Measurements from ENCODE around the gene GCKR.

The GCKR gene

DNA sequence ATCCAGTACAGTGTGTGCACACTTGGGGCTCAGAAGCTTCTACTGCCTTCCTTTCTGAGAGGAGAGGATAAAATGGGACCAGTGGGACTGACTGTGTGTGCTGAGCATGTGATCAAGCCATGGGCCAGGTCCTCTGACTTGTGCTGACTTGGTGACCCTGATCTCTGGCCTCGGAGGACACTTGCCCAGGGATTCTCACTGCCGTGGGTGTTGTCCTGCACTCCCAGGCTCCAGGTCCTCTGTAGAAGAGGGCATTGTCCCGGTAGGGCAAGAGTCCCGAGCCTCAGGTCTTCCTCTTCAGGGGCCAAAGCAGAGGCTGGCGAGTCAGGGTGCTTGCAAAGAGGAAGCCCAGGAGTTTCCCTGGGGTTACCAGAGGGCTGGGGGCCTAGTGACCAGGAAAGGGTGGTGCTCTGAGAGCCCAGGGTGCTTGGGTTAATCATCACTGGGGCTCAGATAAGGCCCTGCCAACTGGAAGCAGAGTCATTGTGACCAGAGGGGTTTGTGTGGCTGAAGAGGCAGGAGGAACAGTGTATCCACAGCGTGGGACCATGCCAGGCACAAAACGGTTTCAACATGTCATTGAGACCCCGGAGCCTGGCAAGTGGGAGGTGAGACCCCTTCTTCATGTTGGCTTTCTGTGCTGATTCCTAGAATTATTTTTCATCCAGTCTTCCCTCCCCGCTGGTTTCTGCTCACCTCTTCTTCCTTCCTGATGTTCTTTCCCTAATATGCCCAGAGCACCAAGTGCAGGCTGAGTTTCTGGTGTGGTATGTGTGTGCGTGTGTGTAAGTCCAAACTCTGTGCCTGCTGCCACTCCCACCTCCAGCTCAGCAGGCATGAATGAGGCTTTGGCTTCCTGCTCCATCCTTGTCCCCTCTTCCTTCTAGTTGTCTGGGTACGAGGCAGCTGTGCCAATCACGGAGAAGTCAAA is at the start of gene GCKR:
GCKR (plus strand) TSS at position 483 of the 931 bp plus-strand sequence; CDS start at position 549, 66 bp downstream.
- DNase-seq: no peak

DNA sequence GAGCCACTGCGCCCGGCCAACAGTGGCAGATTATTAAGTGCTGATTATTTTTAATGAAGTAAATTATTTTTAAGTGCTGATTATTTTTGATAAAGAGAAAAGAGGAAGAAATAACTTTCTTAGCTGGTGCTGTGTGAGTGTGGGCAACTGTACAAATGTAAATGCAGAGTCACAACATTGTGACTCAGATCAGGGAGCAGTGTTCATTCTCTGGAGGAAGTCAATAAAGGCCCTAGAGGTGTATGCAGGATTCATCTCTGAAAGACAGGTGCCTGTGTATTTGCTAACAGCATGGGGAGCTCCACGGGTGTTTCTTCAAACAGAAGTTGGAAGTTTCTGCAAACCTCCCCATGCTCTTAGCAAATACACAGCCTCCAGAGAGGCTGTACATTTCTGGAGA is 48.3 kb upstream of the GCKR start:
- DNase-seq: no peak

DNA sequence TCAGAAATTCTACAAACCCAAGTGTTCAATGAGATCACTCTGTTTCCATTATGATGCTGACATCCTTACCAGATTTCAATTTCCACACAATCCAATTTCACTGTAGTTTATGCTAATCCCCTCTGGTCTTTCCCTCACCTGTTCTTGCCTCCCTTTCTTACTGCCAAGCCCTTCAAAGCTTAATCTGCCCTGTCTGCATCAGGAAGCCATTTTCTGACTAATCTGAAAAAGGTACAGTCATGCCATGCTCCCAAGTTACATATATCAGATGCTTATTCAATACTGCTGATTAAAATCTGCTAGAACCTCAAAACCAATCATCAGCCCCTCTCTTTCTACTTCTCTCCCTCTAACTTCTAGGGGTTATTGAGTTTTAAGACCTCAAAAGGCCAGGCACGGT is 45.5 kb upstream of the GCKR start:
- DNase-seq: no peak

DNA sequence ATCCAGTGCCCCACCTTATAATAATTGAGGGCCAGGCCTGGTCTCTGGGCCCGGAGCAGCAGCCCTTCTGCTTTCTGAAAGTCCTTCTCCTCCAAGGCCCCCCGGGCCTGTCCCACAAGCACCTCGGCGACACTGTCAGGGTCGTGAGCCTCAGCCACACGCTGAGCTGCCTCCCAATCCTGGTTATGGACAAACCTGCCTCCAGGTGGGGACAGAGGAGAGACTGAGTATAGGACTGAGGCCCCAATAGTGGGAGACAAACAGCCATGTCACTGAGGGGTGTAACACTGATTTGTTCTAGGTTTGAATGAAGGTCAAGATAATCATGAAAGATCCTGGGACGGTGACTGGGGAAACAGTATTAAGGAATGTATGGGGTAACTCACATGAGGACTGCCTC is 42.7 kb upstream of the GCKR start:
- DNase-seq: no peak

DNA sequence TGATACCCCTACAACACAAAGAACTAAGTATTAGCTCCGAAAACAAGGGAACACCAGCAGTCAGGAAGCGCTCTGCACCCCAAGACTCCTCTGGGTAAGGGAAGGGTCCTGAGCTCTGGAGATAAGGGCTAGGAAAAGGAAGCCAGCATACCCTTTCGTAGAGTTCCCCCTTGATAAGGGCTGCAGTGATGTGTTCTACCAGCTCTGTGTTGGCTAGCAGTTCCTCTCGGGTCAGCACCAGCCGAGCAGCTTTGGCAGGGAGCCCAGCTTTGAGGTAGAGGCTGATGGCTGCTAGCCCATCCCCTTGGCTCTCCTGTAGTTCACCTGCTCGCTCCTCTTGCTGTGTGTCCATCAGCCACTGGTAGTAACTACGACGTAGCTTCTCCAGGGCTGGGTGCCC is 35.5 kb upstream of the GCKR start:
- DNase-seq: no peak

DNA sequence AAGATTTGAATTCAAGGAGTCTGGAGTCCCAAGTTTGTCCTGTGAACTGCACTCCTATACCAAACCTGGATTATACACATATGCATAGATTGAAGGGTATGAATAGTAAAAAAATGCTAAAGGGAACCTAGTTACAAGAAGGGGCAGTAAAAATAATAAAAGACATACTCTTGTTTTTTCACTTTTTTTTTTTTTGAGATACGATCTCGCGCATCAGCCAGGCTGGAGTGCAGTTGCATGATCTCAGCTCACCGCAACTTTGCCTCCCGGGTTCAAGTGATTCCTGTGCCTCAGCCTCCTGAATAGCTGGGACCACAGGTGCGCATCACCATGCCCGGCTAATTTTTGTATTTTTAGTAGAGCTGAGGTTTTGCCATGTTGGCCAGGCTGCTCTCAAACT is 32.2 kb upstream of the GCKR start:
- DNase-seq: no peak

DNA sequence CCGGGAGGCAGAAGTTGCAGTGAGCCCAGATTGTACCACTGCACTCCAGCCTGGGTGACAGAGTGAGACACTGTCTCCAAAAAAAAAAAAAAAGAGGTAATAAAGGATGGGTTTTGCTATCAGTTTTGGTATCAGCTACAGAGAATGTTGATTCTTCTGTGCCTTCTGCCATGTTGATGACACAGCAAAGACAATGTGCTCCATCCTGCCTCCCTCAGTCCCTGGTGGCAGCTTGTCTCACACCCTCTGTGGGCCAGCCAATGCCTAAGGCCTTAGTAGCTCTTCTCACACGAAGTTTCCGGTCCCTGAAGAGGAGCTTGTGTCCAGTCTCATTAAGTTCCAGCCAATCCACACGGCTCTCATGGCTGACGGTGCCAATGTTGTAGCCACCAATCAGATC is 24.7 kb upstream of the GCKR start:
- no peak for DNase-seq

DNA sequence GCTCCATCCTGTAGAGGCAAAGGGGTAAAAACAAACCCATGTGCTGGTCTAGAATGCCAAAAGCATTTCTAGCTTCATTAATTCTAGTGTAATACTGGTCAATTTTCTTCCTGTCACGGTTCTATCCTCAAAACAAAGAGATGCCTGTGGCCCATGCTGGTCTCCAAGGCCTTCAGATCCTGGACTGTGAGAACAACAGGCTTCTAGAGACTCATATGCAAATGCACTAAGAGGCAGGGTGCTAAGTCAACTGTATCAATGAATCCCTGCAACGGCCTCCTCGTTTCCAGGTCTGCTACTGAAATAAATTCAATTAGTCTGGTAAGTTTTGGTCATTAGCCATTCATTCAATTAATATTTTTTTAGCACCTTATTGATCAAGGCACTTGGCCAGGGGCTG is 11.1 kb upstream of the GCKR start:
- DNase-seq: no peak

DNA sequence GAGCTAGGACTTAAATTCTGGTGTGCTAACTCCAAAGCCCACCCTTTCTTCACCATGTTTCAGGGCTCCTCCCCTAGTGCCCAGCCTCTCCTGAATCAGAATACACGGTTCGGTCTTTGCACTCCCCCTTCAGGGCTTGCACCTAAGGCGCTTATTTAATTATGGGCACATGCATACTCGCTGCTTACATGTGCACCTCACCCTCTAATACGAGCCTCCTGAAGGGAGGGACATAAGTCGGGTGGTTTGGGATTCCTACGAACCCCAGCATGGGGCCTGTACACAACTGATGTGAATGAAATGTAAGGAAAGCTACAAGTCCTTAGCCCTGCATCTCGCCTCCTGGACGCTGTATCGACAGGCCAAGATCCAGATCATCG is 7.5 kb upstream of the GCKR start:
- DNase-seq: no peak

- DNase-seq: peak; percentile 99
Measured at GRCh38 chr2:27489498-27490397, 6.9 kb upstream of the GCKR start, which contains the start of gene IFT172. Gene IFT172 (minus strand): TSS chr2:27489743. CDS start chr2:27489653, 90 bp downstream.

- DNase-seq: no peak
Measured at GRCh38 chr2:27492557-27492956, 4.1 kb upstream of the GCKR start.

DNA sequence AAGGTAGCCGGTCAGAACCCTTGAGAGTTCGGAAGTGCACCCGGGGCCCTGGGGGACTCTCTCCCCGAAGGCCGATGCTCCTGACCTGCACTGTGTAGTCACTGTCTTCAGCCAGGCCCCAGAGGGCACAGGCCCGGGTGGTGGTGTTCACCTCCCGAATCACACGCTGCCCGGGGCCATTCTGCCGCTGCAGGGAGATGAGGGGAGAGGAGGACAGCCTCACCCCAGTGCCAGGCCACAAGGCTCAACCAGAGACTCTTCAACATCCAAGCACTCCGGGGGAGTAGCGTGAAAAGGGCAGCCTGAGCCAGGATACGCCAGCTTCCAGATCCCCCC is 2.7 kb upstream of the GCKR start:
- DNase-seq: no peak

- DNase-seq: no peak
Measured at GRCh38 chr2:27494284-27494943, 2.2 kb upstream of the GCKR start.

- no peak for DNase-seq
Measured at GRCh38 chr2:27494944-27495554, 1.6 kb upstream of the GCKR start, which contains the start of gene FNDC4. Gene FNDC4 (minus strand): TSS chr2:27495200. CDS start chr2:27494679, 521 bp downstream.

GRCh38 chr2:27495840-27496356 is 741 bp upstream of the GCKR start:
- no peak for DNase-seq

DNA sequence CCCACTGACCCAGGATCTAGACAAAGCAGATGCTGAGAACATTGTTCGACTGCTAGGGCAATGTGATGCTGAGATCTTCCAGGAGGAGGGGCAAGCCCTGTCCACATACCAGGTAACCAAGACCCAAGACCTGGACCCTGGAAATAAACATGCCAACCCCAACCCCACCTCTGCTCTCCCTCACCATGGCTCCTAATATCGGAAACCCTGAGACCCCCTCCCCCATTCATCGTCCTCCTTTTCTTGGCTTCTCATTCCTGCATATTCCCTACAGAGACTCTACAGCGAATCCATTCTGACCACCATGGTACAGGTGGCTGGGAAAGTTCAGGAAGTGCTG is 619 bp downstream of the GCKR start:
- no peak for DNase-seq

GRCh38 chr2:27498975-27499374 is 2.3 kb downstream of the GCKR start:
- no peak for DNase-seq

- no peak for DNase-seq
Measured at GRCh38 chr2:27501042-27501441, 4.4 kb downstream of the GCKR start.

DNA sequence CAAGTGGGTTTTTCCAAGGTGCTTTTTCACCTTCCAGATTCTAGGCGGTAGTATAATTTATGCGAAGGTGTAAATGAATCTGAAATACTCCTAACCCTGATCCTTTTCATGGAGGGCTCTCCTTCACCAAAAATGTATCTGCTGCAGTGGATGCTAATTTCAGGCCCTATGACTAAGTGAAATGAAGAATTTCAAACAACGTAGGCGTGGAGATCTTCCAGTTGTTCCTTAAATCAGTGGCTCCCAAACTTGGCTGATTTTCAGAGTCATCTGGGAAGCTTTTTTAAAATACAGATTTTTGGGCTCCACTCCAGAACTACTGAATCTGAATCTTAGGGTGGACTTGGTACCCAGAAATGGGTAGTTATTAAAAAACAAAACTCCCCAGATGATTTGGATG is 5.5 kb downstream of the GCKR start:
- DNase-seq: no peak

GRCh38 chr2:27506587-27506986 is 9.9 kb downstream of the GCKR start:
- DNase-seq: no peak

DNA sequence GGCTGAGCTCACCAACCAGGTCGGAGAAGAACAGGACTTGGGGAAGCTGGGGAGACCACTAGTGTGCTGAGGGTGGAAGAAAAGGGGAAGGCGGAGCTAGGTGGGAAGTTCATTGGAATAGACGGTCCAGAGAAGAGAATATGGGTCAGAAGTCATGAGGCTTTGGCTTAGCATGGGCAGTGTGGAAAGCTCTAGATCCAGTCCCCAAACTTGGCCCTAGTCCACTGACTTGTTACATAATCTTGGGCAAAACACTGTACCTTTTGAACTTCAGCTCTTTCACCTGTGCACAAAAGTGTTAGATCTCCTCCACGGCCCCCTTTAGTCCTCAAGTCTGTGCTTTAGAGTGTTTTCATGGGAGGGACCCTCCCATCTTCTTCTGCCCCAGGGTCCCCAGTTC is 10.7 kb downstream of the GCKR start:
- no peak for DNase-seq

DNA sequence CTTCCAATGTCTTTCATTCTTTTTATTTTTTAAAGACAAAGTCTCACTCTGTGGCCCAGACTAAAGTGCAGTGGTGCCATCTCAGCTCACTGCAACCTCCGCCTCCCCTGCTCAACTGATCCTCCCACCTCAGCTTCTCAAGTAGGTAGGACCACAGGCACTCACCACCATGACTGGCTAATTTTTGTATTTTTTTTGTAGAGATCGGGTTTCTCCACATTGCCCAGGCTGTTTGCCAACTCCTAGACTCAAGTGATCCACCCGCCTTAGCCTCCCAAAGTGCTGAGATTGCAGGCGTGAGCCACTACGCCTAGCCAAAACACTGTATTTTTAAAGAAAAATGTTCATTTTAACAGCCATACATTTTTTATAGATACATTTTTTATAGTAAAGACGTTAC is 12.7 kb downstream of the GCKR start:
- DNase-seq: no peak

Data from NCI-H748 treated with DMSO at 0.1 percent for 48 hours (cell line).